ENCODE data around the gene STAM. TPM values are rescaled to one million over a fixed set of nuclear protein-coding genes. Genes with fewer than 3 reads are reported as not detected.
"Not testable (repeated sequence)": the region's sequence is repeated elsewhere in the genome, so short reads cannot be mapped to it uniquely, and the experiment has no call there.

Gene STAM
- total RNA-seq, 4 donors from 2014 or later: 13.2 to 21.4 (median 17.9) TPM

DNA sequence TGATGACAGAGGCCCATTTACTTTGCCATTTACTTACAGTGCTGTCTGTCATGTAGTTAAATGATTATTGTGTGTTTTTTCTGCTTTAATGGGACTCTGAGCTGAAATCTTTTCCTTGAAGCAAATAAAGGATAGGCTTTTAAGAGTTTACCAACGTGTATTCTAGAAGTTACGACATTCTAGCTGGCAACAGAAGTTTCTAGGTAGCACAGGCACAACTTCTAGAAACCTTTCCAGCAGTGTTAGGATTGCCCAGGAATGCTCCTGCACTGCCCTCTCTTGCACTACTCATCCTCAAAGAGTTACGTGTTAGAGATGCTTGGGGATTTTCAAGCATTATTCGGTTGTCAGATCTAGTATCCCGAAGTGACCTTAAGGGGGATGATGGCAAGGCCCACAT is 65.5 kb downstream of the STAM start:
- H3K4me3 ChIP-seq (ENCODE audit: low read depth, poor library complexity, severe bottlenecking): no peak overlapping the region
- 88 to 91% methylated on average over 5 of the region's 5 CpGs for WGBS, 2 donors
- intact Hi-C loops (cut with DNase I; ENCODE audit: low total_unique reads): no loop called here
- no peak for DNase-seq (ENCODE audit: low spot score in 2 of 2)
- no peak for TF ChIP-seq POLR2A (IDR thresholded peaks at IDR 0.05)
- TF ChIP-seq, protein P1, sequence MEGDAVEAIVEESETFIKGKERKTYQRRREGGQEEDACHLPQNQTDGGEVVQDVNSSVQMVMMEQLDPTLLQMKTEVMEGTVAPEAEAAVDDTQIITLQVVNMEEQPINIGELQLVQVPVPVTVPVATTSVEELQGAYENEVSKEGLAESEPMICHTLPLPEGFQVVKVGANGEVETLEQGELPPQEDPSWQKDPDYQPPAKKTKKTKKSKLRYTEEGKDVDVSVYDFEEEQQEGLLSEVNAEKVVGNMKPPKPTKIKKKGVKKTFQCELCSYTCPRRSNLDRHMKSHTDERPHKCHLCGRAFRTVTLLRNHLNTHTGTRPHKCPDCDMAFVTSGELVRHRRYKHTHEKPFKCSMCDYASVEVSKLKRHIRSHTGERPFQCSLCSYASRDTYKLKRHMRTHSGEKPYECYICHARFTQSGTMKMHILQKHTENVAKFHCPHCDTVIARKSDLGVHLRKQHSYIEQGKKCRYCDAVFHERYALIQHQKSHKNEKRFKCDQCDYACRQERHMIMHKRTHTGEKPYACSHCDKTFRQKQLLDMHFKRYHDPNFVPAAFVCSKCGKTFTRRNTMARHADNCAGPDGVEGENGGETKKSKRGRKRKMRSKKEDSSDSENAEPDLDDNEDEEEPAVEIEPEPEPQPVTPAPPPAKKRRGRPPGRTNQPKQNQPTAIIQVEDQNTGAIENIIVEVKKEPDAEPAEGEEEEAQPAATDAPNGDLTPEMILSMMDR (IDR thresholded peaks at IDR 0.05): no peak

DNA sequence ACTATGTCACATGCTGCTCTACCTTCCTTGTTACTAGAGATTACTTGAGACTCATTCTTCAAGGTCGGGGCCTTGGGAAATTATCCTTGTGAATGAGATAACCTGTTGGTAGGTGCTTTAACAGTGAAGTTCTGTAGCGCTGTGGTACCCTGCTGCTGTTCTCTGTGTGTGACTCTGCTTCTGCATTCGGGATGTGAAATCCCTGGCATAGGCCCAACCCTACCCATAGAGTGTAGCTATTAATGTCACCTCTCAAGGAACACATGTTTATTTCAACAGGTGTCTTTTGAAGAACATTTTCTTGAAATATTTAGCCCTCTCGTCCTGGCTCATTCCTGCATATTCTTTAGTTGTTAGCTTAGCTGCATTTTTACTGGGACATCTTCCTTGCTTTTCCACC is 66.2 kb downstream of the STAM start:
- no peak for TF ChIP-seq POLR2A (IDR thresholded peaks at IDR 0.05)
- TF ChIP-seq, protein P1 (IDR thresholded peaks at IDR 0.05): no peak
- WGBS, 2 donors: 80 to 85% methylated on average over 4 of the region's 4 CpGs
- intact Hi-C loops (cut with DNase I; ENCODE audit: low total_unique reads): no loop called here
- no peak for DNase-seq (ENCODE audit: low spot score in 2 of 2)
- no peak overlapping the region for H3K4me3 ChIP-seq (ENCODE audit: low read depth, poor library complexity, severe bottlenecking)

GRCh38 chr10:17712053-17712452 is 68.1 kb downstream of the STAM start:
- WGBS, 2 donors: 95 to 98% methylated on average over 5 of the region's 5 CpGs
- TF ChIP-seq, protein P1 (IDR thresholded peaks at IDR 0.05): no peak
- no peak for TF ChIP-seq POLR2A (IDR thresholded peaks at IDR 0.05)
- intact Hi-C loops (cut with DNase I; ENCODE audit: low total_unique reads): no loop called here
- H3K4me3 ChIP-seq (ENCODE audit: low read depth, poor library complexity, severe bottlenecking): no peak overlapping the region
- no peak for DNase-seq (ENCODE audit: low spot score in 2 of 2)

DNA sequence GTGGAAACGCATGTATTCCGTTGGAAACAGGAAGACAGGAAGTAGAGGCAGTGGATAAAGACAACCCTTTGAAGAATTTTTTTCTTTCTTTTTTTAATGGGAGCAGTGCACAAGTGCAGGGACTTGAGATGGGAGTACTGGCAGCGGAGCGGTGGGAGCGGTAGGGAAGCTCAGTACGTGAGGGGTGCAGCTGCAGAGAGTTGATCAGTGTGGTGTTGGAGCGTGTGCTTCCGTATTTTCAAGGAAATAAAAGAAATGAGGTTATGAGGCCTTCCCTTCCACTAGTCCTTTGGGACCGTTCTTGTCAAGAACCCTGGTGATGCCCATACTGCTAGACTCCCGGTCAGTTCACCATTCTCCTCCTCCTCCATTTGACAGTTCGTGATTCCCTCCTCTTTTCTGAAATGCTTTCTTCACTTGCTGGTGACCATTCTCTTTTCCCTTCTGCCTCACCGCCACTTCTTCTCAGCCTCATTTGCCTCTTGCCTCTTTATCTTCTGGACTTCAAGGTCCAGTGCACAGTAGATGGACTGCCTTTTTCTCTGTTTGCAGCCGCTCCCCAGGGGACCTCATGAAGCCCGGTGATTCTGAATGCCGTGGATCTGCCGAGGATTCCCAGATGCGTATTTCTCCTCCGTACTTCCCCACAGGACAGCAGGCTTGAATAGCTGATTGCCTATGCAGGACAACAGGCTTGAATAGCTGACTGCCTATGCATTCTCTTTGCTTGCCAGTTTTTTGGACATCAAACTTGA is 68.9 kb downstream of the STAM start:
- WGBS, 2 donors: 78 to 84% methylated on average over 18 of the region's 18 CpGs
- intact Hi-C loops (cut with DNase I; ENCODE audit: low total_unique reads): no loop called here
- no peak for TF ChIP-seq POLR2A (IDR thresholded peaks at IDR 0.05)
- TF ChIP-seq, protein P1 (IDR thresholded peaks at IDR 0.05): no peak
- DNase-seq (ENCODE audit: low spot score in 2 of 2): no peak
- H3K4me3 ChIP-seq (ENCODE audit: low read depth, poor library complexity, severe bottlenecking): no peak overlapping the region

- 92 to 96% methylated on average over 10 of the region's 10 CpGs for WGBS, 2 donors
- intact Hi-C loops (cut with DNase I; ENCODE audit: low total_unique reads): no loop called here
- no peak for DNase-seq (ENCODE audit: low spot score in 2 of 2)
- no peak overlapping the region for H3K4me3 ChIP-seq (ENCODE audit: low read depth, poor library complexity, severe bottlenecking)
- TF ChIP-seq POLR2A (IDR thresholded peaks at IDR 0.05): no peak
- TF ChIP-seq, protein P1 (IDR thresholded peaks at IDR 0.05): no peak
Observed at GRCh38 chr10:17713758-17714157, 69.8 kb downstream of the STAM start.

GRCh38 chr10:17716161-17716560 is 72.2 kb downstream of the STAM start:
- TF ChIP-seq, protein P1 (IDR thresholded peaks at IDR 0.05): no peak
- no peak for TF ChIP-seq POLR2A (IDR thresholded peaks at IDR 0.05)
- WGBS, 2 donors: 96% methylated on average over 4 of the region's 4 CpGs
- intact Hi-C loops (cut with DNase I; ENCODE audit: low total_unique reads): no loop called here
- no peak for DNase-seq (ENCODE audit: low spot score in 2 of 2)
- H3K4me3 ChIP-seq (ENCODE audit: low read depth, poor library complexity, severe bottlenecking): no peak overlapping the region

- WGBS, 2 donors: 90 to 92% methylated on average over 24 of the region's 25 CpGs
- DNase-seq (ENCODE audit: low spot score in 2 of 2); H3K4me3 ChIP-seq (ENCODE audit: low read depth, poor library complexity, severe bottlenecking); intact Hi-C loops (cut with DNase I; ENCODE audit: low total_unique reads): not testable (repeated sequence)
Observed at GRCh38 chr10:17722317-17723014, 78.5 kb downstream of the STAM start.
